Islet of Langerhans (tissue), 1 donor: ENCODE results near the gene TTYH3.
"Not testable (repeated sequence)": the region's sequence is repeated elsewhere in the genome, so short reads cannot be mapped to it uniquely, and the experiment has no call there.

Experiments used
- FAIRE-seq: peaks from one replicate; lab custom pipeline; 2011; peaks lifted over from hg19 to GRCh38; lab: Jason Lieb, UNC

The TTYH3 gene

GRCh38 chr7:2603044-2603965 lies 28.5 kb upstream of the TTYH3 start:
- no peak for FAIRE-seq

GRCh38 chr7:2604608-2605174 lies 27.1 kb upstream of the TTYH3 start:
- FAIRE-seq = no peak

GRCh38 chr7:2605608-2606538 lies 25.9 kb upstream of the TTYH3 start:
- no peak for FAIRE-seq

GRCh38 chr7:2606539-2606936 lies 25.2 kb upstream of the TTYH3 start:
- FAIRE-seq = no peak

GRCh38 chr7:2607122-2607922 lies 24.5 kb upstream of the TTYH3 start:
- no peak for FAIRE-seq

- FAIRE-seq = no peak
These were observed 23.6 kb upstream of the TTYH3 start for GRCh38 chr7:2607923-2608904.

GRCh38 chr7:2608921-2609411 lies 22.8 kb upstream of the TTYH3 start:
- FAIRE-seq = no peak

GRCh38 chr7:2609646-2610045 lies 22.1 kb upstream of the TTYH3 start:
- FAIRE-seq = not testable (repeated sequence)

GRCh38 chr7:2610466-2610865 lies 21.3 kb upstream of the TTYH3 start:
- FAIRE-seq = no peak

- FAIRE-seq = no peak
These were observed 20.9 kb upstream of the TTYH3 start for GRCh38 chr7:2610898-2611297.

GRCh38 chr7:2611401-2611800 lies 20.4 kb upstream of the TTYH3 start:
- no peak for FAIRE-seq

- no peak for FAIRE-seq
These were observed 19.9 kb upstream of the TTYH3 start for GRCh38 chr7:2611922-2612321.

- FAIRE-seq = no peak
These were observed 19.2 kb upstream of the TTYH3 start for GRCh38 chr7:2612445-2613097.

- no peak for FAIRE-seq
These were observed 18.5 kb upstream of the TTYH3 start for GRCh38 chr7:2613098-2613930.

- FAIRE-seq = no peak
These were observed 17.7 kb upstream of the TTYH3 start for GRCh38 chr7:2613931-2614600.

- no peak for FAIRE-seq
These were observed 17.0 kb upstream of the TTYH3 start for GRCh38 chr7:2614631-2615330.

- no peak for FAIRE-seq
These were observed 15.1 kb upstream of the TTYH3 start for GRCh38 chr7:2616387-2617324.
